Stimulated activated CD8-positive, alpha-beta memory T cell treated with anti-CD3 and anti-CD28 coated beads, Interleukin-2, amount 100 ng/mL, for 1 hour (primary cell): ENCODE data around the gene FOXC1.

Experiments used
- DNase-seq, 2 donors: peaks; one replicate each; pipeline ENCODE4 v3.0.0-alpha.2; 2020; ENCODE audit warnings: low read depth in 2 of 2

FOXC1 gene

DNA sequence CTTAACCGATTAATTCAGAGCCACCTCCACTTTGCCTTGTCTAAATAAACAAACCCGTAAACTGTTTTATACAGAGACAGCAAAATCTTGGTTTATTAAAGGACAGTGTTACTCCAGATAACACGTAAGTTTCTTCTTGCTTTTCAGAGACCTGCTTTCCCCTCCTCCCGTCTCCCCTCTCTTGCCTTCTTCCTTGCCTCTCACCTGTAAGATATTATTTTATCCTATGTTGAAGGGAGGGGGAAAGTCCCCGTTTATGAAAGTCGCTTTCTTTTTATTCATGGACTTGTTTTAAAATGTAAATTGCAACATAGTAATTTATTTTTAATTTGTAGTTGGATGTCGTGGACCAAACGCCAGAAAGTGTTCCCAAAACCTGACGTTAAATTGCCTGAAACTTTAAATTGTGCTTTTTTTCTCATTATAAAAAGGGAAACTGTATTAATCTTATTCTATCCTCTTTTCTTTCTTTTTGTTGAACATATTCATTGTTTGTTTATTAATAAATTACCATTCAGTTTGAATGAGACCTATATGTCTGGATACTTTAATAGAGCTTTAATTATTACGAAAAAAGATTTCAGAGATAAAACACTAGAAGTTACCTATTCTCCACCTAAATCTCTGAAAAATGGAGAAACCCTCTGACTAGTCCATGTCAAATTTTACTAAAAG, 2.7 kb downstream of the FOXC1 start:
- no peak for DNase-seq

DNA sequence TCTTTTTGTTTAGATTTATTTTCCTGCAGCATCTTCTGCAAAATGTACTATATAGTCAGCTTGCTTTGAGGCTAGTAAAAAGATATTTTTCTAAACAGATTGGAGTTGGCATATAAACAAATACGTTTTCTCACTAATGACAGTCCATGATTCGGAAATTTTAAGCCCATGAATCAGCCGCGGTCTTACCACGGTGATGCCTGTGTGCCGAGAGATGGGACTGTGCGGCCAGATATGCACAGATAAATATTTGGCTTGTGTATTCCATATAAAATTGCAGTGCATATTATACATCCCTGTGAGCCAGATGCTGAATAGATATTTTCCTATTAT, 3.2 kb downstream of the FOXC1 start:
- no peak for DNase-seq

DNA sequence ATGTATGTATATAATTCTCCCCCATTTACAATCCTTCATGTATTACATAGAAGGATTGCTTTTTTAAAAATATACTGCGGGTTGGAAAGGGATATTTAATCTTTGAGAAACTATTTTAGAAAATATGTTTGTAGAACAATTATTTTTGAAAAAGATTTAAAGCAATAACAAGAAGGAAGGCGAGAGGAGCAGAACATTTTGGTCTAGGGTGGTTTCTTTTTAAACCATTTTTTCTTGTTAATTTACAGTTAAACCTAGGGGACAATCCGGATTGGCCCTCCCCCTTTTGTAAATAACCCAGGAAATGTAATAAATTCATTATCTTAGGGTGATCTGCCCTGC, 3.6 kb downstream of the FOXC1 start:
- no peak for DNase-seq

DNA sequence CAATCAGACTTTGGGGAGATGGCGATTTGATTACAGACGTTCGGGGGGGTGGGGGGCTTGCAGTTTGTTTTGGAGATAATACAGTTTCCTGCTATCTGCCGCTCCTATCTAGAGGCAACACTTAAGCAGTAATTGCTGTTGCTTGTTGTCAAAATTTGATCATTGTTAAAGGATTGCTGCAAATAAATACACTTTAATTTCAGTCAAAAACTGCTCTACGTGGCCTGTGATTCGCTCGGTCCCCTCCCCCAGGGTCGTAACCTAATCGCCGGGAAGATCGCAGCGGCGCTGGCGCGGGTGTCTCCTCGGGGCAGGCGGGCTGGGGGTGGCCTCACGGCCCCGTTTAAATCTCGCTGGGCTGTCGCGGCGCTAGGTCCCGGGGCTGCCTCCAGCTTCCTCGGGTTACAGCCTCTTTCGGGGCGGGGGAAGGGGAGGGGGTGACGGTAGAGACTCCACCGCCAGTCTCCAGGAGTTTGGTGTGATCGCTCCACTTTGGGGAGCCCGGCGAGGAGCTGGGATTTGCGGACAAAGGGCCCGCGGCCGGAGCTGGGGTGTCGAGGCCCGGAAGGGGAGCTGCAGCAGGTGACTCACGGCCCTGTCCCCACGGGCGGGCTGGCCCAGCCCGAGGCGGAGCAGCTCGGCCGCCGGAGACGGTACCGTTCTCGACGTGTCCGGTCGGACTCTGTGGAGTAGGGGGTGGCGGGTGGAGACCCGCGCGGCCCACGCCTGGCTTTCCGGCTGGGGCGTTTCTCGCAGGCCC, 4.2 kb downstream of the FOXC1 start:
- DNase-seq: no peak

DNA sequence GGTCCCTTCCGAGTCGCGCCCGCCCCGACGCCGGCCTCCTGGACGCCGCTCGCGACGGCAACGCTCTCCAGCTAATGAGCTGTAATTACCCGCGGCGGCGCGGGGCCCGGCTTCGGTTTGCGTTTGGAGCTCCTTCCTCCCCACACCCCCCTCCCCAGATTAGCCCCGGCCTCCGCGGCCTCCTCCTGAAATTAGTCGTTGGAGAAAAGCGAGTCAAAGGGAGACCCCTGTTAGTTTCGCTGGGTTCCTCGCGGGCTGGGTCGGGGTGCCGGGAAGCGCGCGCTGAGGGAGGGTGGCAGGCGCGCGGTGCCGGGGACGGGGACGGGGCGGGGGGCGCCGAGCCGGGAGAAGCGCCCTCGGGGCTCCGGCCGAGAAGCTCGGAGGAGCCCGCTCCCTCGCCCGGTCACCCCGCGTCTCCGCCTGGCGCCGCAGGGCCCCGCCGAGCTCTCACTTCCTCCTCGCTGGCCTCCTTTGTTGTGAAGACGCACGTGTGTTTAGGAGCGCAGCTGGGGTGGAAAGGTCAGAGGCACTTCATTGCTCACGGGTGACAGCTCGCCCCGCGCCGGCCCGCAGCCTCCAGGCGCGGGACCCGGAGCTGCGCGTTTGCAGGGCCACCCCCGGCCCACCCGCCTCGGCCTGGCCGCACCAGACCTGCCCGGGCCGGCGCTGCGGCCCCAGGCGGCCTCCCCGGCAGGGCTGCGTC, 4.9 kb downstream of the FOXC1 start:
- DNase-seq: no peak

DNA sequence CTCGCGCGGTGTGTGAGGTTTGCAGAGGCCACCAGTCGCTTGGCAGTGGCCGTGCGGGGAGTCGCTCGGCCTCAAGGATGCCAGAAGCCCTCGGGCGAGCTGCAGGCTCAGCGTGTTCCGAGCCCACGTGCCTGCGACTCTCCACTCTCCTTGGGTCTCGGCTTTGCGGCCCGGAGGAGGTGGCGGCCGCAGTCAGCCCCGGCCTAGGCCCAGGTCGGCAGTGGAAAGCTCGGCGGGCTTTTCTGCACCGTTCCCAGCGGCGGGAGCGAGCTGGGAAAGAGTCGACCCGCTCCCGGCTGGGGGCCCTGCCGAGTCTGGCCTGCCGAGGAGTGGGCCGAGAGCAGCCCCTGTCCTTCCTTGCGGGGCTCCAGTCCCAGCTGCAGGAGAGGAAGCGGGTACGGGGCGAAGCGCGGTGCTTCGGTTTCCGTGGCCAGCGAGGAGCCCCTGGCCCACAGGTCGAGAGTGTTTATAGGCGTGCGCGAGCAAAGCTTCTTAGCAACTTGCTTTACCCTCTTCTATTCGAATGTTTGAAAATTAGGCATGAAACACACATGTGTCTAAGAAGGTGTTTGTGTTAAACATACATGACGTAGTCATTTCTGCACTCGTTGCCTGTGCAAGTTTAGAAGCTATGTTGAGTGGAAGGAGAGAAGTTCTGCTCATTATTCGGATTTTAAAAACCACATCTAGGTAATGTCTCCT, 5.6 kb downstream of the FOXC1 start:
- no peak for DNase-seq

DNA sequence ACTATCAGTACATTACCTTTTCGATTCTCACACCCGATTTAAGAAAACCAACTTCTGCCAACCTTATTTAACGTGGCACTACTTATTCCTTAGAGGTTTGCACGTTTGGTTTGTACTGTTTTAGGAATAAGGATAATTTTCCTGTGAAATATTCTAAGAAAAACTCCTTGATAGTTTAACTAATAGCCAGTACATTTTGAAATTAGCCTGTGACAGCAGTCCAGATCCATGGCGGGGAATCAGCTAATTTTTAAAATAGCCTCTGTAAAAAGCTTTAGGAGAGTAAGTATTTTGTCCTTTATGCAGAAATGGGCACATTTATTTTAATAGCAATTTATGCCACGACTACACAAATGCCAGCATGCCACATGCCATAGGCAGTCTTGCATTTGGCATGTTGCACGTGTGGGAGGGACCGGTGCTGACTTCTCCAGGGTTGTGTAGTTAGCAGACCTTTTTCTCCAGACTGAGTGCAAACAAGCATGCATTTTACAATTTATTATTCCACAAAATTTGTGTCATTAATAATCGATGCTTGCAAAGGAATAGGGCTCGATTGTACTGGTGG, 6.2 kb downstream of the FOXC1 start:
- DNase-seq: no peak

DNA sequence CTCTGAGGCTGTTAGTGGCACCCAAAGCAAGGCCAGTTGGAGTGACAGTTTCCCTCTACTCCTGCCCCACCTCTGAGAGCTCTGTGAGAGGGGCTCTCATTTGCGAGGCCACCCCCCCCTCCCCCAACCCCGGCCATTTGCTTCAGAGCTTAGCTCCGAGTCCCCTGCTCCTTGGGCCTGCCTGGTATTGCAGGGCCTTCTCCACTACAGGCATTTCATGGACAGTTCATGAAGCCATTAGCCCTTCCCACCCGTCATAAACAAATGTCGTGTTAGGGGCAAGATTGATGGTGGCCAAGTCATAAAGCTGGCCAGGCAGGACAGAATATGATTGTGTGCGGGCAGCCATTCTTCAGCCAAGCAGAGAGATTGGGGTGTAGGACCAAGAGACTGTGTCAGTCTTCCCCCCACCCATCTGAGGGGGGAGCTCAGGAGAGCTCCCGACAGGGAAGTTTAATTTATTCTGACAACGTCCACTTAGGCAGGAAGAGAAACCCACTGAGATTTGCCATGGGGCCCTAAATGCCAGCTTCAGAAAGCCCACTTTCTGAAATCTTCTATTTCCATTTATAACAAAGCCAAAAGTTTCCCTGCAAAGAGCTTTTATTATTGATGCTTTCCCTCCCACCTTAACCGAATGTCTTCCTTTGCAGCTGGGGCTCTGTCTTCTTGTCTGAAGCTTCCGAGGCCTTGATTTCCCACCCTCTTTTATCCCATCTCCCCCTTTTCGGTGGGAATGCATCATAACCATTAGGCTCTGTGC, 7.2 kb downstream of the FOXC1 start:
- no peak for DNase-seq

DNA sequence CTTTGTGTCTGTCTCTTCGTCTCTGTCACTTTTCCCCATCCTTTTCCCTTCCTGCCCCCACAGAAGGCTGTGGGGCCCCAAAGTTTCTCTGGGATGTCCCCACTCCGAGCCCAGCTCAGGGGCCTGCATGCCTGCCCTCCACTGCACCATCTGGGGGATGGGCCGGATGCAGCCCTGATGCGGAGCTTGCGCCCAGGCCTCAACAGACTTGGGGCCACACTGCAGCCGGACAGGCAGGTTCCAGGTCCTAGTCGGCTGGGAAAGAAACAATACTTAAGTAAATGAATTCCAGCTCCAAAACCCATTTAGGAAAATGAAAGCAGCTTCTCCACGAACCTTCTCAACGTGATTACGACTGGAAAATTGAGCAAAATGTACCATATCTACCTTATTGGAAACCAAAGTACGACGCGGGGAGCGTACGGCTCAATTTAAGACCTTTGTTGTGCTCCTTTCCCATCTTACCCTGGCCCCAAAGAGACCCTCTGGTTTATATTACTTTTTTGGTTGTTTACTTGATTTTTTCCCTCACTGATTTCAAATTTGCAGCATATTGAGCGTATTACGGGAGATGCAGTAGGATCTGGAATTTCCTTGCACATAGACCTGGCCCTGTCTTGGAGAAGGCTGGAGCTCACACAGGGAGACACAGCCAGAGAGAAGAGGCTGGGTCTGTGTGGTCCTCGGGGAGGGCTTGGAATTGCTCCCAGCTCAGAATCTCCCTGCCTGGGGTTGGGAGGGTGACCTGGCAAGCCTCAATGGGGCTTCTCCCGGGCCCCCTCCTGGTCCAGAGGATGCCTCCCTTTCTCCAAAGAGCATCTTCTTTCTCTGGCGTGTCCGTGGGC, 8.0 kb downstream of the FOXC1 start:
- no peak for DNase-seq

DNA sequence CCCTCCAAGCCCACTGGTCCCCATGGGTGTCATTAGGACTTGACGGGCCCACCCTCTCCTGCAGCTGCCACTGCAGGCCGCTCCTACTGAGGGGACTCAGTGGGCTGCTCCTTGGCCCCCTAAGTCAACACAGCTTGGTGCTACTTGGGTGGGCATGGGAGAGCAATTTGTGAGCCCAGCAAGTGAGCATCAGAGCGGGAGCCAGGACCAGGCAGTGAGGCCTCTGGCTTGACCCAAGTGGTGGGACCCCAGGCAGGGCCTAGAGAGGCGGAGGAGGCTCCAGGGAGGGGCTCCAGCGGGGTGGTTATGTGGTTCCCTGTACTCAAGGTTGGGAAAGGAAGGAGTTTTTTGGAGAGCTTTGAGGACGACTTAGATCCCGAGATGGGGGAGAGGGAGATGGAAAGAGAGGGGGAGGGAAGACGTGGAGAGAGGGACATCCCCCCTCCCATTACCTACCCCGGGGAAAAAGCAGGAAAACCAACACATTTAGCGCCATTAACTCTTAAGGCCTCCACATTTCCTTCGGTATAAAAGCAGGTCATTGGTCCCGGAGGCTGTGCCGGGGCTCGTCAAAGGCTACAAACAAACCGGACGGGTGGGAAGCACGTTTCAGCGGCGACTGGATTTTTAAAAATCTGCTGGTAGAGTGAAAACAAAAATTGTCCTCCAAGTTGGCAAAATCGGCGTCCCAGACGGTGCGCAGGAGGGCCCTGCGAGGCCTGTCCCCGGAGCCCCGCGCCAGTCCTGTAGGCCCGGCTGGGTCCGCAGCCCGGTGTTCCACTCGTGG, 8.8 kb downstream of the FOXC1 start:
- DNase-seq: no peak

DNA sequence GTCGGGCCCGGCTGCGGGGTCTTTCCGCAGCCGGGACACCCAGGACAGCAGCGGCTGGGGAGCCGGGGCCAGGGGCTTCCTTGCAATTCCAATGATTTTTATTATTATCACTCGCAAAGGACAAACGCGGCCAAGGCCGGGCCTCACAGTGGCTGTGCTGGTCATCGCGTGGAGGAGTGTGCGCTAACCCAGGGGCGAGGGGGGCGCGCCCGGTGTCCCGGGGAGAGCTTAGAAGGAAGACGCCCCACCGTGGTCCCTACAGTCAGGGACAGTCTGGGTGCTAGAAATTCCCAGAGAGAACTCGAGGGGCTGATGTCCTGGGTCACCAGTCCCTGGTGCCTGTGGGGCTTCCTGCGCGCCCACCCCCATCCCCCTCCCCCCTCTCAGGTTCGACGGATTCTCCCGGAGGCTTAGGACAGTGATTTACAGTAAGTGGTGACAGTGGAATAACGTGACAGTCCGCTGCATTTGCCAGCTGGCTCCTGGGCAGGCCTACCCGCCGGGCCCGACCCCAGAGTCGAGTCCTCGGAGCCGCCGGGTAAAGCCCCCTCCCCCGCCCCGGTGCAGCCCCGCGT, 9.5 kb downstream of the FOXC1 start:
- DNase-seq: no peak

DNA sequence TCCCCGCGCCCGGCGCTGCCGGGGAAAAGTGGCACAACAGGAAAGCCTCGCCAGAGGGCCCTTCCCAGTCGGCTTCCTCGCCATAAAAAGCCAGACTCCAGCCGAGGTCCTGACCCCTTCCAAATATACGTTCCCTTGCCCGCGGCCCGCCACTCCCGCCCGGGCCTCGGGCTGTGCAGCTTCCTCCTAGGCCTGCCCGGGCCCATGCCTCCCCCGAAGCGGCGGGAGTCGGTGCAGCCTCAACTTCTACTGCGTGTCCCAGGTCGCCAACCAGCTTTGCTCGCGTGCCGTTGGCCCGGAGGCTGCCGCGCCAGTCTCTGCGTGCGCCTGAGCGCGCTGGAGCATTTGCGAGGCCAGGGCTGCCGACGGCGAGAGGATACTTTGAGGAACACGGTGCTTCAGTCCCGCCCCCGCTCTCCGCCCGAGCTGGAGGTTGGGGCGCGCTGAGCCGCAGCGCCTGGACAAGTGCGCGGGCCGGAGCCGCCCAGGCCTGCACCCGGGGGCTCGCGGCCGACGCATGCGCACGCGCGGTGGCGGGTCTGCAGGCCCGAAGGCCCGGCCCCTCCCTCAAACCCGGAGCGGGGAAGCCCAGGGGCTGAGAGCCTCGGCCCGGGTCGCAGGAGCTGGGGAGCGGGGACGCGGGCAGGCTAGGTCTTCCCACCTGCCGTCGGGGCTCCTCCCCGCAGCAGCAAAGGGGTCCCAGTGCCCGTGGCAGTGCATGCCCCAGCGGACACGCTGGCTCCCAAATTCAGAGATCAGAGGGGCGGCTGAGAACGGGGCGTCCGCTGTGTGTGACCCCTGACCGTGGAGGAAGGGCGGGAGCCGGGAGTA, 10.2 kb downstream of the FOXC1 start:
- no peak for DNase-seq

DNA sequence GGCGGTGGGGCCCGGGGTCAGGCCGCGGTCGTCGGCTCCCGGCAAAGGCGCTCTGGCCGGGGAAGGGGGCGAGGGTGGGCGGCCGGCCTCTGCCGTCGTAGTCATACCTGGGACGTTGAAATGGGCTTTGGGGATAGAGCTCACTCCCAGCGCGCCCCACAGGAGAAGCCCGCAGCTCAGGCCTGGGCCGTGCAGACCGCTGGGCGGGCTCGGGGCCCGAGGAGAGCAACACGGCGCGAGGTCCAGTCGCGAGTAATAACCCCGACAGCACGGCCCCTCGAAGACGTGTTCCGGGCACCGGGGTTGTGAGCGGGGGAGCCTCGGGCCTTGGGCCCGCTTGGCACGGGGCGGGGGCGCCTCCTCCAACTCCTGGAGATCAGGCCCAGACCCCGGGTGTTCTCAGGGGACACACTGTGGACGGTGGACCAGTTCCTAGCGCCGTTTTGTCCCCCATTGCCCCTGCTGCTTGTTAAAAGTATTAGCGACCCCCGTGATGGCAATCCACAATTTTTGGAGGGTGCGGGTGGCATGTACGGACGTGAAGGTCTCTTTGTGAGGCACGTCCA, 10.9 kb downstream of the FOXC1 start:
- no peak for DNase-seq

DNA sequence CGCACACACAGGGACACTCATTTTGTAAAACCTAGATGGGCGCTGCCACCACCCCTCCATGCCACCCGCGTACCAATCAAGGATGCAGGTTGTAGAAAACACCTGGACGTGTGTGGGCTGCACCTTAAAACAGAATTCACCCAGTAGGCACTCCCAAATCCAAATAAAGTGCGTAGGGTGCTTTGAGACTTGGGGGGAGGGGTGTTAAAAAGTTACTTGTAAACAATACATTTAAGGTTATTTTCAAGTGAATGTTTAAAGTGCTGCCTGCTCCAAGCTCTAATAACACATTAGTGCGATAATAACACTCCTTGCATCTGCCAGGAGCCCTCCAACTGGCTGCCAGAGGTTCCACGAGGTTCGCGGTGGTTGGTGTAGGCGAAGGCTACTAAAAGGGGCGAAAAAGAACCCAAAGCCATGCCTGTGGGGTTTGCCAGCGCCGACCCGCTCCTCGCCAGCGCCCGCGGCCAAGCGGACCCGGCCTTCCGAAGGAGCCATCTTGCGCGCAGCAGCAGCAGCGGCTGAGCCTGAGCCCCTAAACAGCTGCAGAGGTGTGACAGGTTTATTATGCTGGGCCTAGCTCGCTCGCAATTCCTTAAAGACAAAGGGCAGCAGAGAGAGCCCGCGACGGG, 11.5 kb downstream of the FOXC1 start:
- DNase-seq: no peak

DNA sequence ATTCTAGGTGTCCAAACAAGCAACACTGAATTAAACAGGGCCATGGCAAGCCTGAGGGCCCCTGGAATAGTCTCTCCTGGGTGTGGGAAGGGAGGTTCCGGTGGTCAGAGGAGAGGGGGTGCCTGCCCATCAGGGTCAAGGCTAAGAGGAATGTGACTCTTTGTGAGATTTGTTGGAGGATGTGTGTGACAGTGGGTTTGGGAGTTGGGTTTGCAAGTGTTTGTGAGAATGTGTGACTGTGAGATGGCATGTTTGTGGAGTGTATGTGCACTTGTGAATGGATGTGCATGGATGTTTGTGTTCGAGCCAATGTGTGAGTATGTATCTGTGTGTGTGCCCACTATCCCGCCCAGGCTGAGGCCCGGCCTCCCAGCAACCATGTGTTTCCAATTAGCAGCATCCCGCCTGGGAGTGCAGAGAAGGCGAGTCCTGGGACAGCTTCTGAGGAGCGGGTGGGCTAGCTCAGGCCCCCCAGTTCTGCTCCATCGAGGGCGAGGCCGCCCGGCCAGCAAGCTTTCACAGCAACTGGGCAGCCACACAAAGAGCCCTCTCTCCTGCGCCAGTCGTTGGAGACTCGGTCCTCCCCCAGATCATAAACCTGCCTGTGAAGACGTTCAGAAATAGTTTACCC, 12.6 kb downstream of the FOXC1 start:
- DNase-seq: no peak

DNA sequence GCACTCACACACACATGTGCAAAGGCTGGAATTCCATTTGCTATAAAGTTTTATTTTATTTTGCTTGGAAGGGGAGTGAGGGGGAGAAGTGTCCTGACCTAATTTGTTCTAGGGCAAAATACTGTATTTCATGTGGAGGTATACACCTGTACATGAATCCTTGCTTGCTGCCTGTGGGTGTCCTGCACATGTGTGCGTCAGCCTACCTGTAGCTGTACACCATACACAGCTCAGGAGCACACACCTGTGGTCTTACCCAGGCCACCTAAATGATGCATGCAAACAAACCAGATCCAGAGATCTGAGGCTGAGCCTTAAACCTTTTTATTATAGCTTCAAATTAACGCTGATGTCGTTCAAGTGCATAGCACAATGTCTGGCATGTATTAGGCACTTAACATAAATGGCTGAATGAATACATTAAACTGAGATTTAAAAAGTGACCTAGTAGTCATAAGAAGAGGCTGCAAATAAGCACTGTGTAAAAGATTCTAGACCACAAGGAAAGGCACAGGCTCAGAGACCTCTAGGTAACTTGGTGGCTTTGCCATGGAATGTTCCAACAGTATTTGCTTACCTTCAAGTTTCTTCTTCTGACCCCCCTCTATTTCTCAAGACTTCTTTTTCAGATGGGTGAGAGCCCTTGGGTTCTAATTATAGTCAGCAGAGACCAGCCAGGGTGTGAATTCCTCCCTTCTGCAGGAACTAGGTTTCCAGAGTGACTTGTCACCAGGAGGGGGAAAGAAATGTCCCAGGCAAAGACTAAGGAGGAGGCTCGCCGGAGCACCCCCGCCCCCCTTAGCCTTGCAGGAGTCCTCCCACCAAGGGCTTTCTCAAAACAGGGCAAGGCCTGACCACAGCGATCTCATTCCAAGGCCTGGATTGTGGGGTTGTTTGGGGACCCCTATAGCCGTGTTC, 13.4 kb downstream of the FOXC1 start:
- DNase-seq: no peak
